Keratinocyte (primary cell): ENCODE data around the gene LMAN1. TPM values are rescaled to one million over a fixed set of nuclear protein-coding genes. Genes with fewer than 3 reads are reported as not detected.

ENCODE experiments used
- DNase-seq: peaks from one replicate; pipeline ENCODE4 v3.0.0-alpha.2; 2011; ENCODE audit warnings: low read depth, missing footprints, low spot score
- FAIRE-seq: peaks from 2 replicates; lab custom pipeline; 2011; peaks lifted over from hg19 to GRCh38; lab: Jason Lieb, UNC
- H2AFZ ChIP-seq: 2 replicates; pipeline ENCODE4 v1.6.0; 2012; ENCODE audit warnings: low read length, control low read depth, inconsistent platforms; ENCODE audit not compliant: control insufficient read depth
- H3K27ac ChIP-seq: 2 replicates; pipeline ENCODE4 v1.5.1; 2011; ENCODE audit warnings: low read length; ENCODE audit not compliant: control insufficient read depth, insufficient read depth
- H3K27me3 ChIP-seq: 3 replicates; pipeline ENCODE4 v1.6.0; 2011; ENCODE audit warnings: low read length; ENCODE audit not compliant: control insufficient read depth, insufficient read depth; ENCODE audit errors: extremely low read depth
- H3K36me3 ChIP-seq, 2 experiments: 2 replicates in 1 of 2; 3 replicates in 1 of 2; pipeline ENCODE4 v1.5.1; 2011; ENCODE audit warnings: low read length in 2 of 2, mild to moderate bottlenecking in 1 of 2; ENCODE audit not compliant: control insufficient read depth in 2 of 2, insufficient read depth in 2 of 2; ENCODE audit errors: extremely low read depth in 1 of 2
- H3K4me1 ChIP-seq: 3 replicates; pipeline ENCODE4 v1.5.1; 2011; ENCODE audit warnings: low read length; ENCODE audit not compliant: control insufficient read depth, insufficient read depth; ENCODE audit errors: extremely low read depth
- H3K4me2 ChIP-seq: 3 replicates; pipeline ENCODE4 v1.6.0; 2011; ENCODE audit warnings: low read depth, low read length; ENCODE audit not compliant: control insufficient read depth, insufficient read depth; ENCODE audit errors: extremely low read depth
- H3K4me3 ChIP-seq, 3 experiments: fragments of 200-600 bp in 1 of 3; sonication (generic) in 1 of 3; 2 replicates in 2 of 3; 3 replicates in 1 of 3; pipeline ENCODE4 v1.5.1; 2011 to 2016; ENCODE audit warnings: low read length in 3 of 3, mild to moderate bottlenecking in 3 of 3, control low read depth in 2 of 3, inconsistent platforms in 1 of 3, low read depth in 1 of 3, mixed read lengths in 1 of 3, mixed run types in 1 of 3, moderate library complexity in 1 of 3; ENCODE audit not compliant: control insufficient read depth in 2 of 3, insufficient read depth in 2 of 3; ENCODE audit errors: extremely low read depth in 1 of 3
- H3K79me2 ChIP-seq: 2 replicates; pipeline ENCODE4 v1.6.0; 2012; ENCODE audit warnings: low read length; ENCODE audit not compliant: control insufficient read depth, insufficient read depth
- H3K9ac ChIP-seq: 3 replicates; pipeline ENCODE4 v1.6.0; 2011; ENCODE audit warnings: low read length; ENCODE audit not compliant: control insufficient read depth, insufficient read depth; ENCODE audit errors: extremely low read depth
- H3K9me1 ChIP-seq: 3 replicates; pipeline ENCODE4 v1.6.0; 2011; ENCODE audit warnings: low read length; ENCODE audit not compliant: control insufficient read depth, insufficient read depth; ENCODE audit errors: extremely low read depth
- H3K9me3 ChIP-seq: 2 replicates; pipeline ENCODE4 v1.5.1; 2012; ENCODE audit warnings: low read depth, low read length; ENCODE audit not compliant: control insufficient read depth
- H4K20me1 ChIP-seq: 3 replicates; pipeline ENCODE4 v1.6.0; 2011; ENCODE audit warnings: low read length; ENCODE audit not compliant: control insufficient read depth, insufficient read depth; ENCODE audit errors: extremely low read depth
- CTCF ChIP-seq, 3 experiments: IDR thresholded peaks in 1 of 3; conservative IDR thresholded peaks in 1 of 3; optimal IDR thresholded peaks in 1 of 3; 2 replicates in 2 of 3; 3 replicates in 1 of 3; pipeline versions ENCODE3 to v1.5.1; 2011; ENCODE audit warnings: low read length in 3 of 3, mild to moderate bottlenecking in 3 of 3, moderate library complexity in 2 of 3, control low read depth in 1 of 3, inconsistent platforms in 1 of 3; ENCODE audit not compliant: insufficient read depth in 2 of 3; ENCODE audit errors: extremely low read depth in 1 of 3
- EZH2 ChIP-seq: IDR thresholded peaks from one replicate; pipeline ENCODE4 v1.6.1; 2012; ENCODE audit warnings: inconsistent platforms, mild to moderate bottlenecking, low read length, moderate library complexity
- dilution Hi-C: fragments of 300-500 bp; cut with MboI; formaldehyde crosslinking; loops from one replicate; pipeline ENCODE4 v1.7.0; 2020; ENCODE audit warnings: low sequenced_read_pairs; ENCODE audit not compliant: extremely low pct_ligation_motif_present
- polyA plus RNA-seq, 5 experiments: library from polyadenylated mRNA; depleted of rRNA in 3 of 5; stranded (reverse) in 3 of 5; stranded (forward) in 1 of 5; unstranded in 1 of 5; fragments of >200 nt; gene quantifications; 1 replicate in 1 of 5; 2 replicates in 3 of 5; 3 replicates in 1 of 5; pipeline versions ENCODE4 v1.2.1 to v1.2.3, GENCODE V29; 2011 to 2012; ENCODE audit warnings: missing spikeins in 2 of 5, low read depth in 1 of 5, low replicate concordance in 1 of 5

Gene LMAN1
- polyA plus RNA-seq, 1 donor (not counting 4 experiments of a cell fraction or from before 2014, with no cell fraction given), result 55.6 TPM

GRCh38 chr18:59303006-59303405 is 56.1 kb downstream of the LMAN1 start:
- Histone ChIP-seq H3K4me1 (peaks cover 9% of the 10 kb centered on the region), H3K36me3 (no peaks in the 10 kb centered on the region), H3K4me2 (no peak overlapping the region), H3K9me3 (no peaks in the 10 kb centered on the region), H3K4me3 (no peak overlapping the region), H3K9me1 (no peaks in the 10 kb centered on the region), H4K20me1 (no peaks in the 10 kb centered on the region), H3K79me2 (no peaks in the 10 kb centered on the region), H3K27ac (no peak overlapping the region), H3K27me3 (peaks cover 9% of the 10 kb centered on the region), H3K9ac (no peak overlapping the region), H2AFZ (no peak overlapping the region)
- FAIRE-seq (no peak), DNase-seq (no peak)
- no peak for TF ChIP-seq CTCF (optimal IDR thresholded peaks at IDR 0.05 in 1 of 3, IDR thresholded peaks at IDR 0.05 in 1 of 3, conservative IDR thresholded peaks at IDR 0.05 in 1 of 3; ENCODE audit: extremely low read depth in 1 of 3, insufficient read depth in 2 of 3, low read length in 3 of 3)
- TF ChIP-seq EZH2, result no peak
- dilution Hi-C loops, result no loop called here

DNA sequence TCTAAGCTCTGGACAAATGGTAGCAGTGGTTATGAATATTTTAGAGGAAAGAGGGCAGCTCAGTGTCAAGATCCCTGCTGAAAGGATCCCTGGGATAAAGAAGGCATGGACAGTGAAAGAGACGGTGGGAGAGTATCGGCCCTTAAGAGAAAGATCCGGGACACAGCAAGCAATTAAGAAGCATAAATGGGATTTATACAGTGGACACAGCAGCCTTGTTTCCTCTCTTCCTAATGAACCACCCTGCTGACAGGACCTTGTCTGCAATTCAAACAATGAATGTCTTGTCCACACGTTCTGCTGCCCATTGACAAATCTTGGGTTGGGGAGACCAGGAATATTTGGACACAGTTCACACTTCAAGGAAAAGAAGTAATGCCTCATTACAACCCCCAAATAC is 57.1 kb downstream of the LMAN1 start:
- H3K4me3 ChIP-seq, result no peak overlapping the region
- no peak for DNase-seq
- dilution Hi-C loops, result no loop called here
- FAIRE-seq, result no peak
- no peaks in the 10 kb centered on the region for H3K36me3 ChIP-seq
- H3K4me1 ChIP-seq, result peaks cover 9% of the 10 kb centered on the region
- no peaks in the 10 kb centered on the region for H4K20me1 ChIP-seq
- no peak overlapping the region for H3K9ac ChIP-seq
- peaks cover 9% of the 10 kb centered on the region for H3K27me3 ChIP-seq
- no peaks in the 10 kb centered on the region for H3K79me2 ChIP-seq
- no peak overlapping the region for H2AFZ ChIP-seq
- no peaks in the 10 kb centered on the region for H3K9me3 ChIP-seq
- H3K4me2 ChIP-seq, result no peak overlapping the region
- TF ChIP-seq EZH2 (no peak), CTCF (optimal IDR thresholded peaks at IDR 0.05 in 1 of 3, IDR thresholded peaks at IDR 0.05 in 1 of 3, conservative IDR thresholded peaks at IDR 0.05 in 1 of 3; ENCODE audit: extremely low read depth in 1 of 3, insufficient read depth in 2 of 3, low read length in 3 of 3) (no peak)
- H3K27ac ChIP-seq, result no peak overlapping the region
- no peaks in the 10 kb centered on the region for H3K9me1 ChIP-seq
